GM12878 (cell line): ENCODE measurements around the gene NTN1. TPM values are rescaled to one million over a fixed set of nuclear protein-coding genes. Genes with fewer than 3 reads are reported as not detected.

ENCODE experiments used
- ATAC-seq: fragments of 200-7000 bp; cut with Tn5 transposase; 3 replicates; pipeline ENCODE4 v1.9.1; 2020; ENCODE audit warnings: mild to moderate bottlenecking, moderate library complexity
- BruUV-seq: library from RNA; stranded (reverse); fragments of 400-500 nt; replicated peaks from 2 replicates; lab custom pipeline; 2021; lab: Mats Ljungman, UMichigan
- CTCF ChIA-PET: fragments of 300-600 bp; sonication (Branson Sonifier 250); formaldehyde crosslinking; extraction: SDS; loops from one replicate; lab custom pipeline; 2021; ENCODE audit warnings: inconsistent platforms; lab: Yijun Ruan, JAX
- POLR2A ChIA-PET: fragments of 350-600 bp; formaldehyde crosslinking; extraction: SDS; loops from one replicate; lab custom pipeline; 2021; ENCODE audit warnings: inconsistent platforms; lab: Charles Lee
- RAD21 ChIA-PET: fragments of 300-600 bp; sonication (Branson Sonifier 250); formaldehyde crosslinking; loops from one replicate; lab custom pipeline; 2023; ENCODE audit warnings: antibody characterized with exemption; ENCODE audit not compliant: unreplicated experiment; lab: Charles Lee
- SMC1A ChIA-PET: fragments of 300-600 bp; sonication (Branson Sonifier 250); formaldehyde crosslinking; loops from one replicate; lab custom pipeline; 2023; ENCODE audit not compliant: unreplicated experiment, uncharacterized antibody; lab: Charles Lee
- DNase-seq: peaks from one replicate; pipeline ENCODE4 v3.0.0-alpha.2; 2011; ENCODE audit warnings: low read depth, low spot score
- FAIRE-seq: peaks from 3 replicates; lab custom pipeline; 2011; peaks lifted over from hg19 to GRCh38; lab: Jason Lieb, UNC
- H2AFZ ChIP-seq: 2 replicates; pipeline ENCODE4 v1.6.0; 2011; ENCODE audit warnings: low read depth, low read length, control low read depth; ENCODE audit not compliant: control insufficient read depth
- H3K27ac ChIP-seq: 2 replicates; pipeline ENCODE4 v1.5.1; 2011; ENCODE audit warnings: control low read depth; ENCODE audit not compliant: control insufficient read depth, insufficient read depth
- H3K27me3 ChIP-seq, 2 experiments: replicated peaks in 1 of 2; 2 replicates each; pipeline versions ENCODE4 v1.6.0 to v1.6.1; 2011; ENCODE audit warnings: low read length in 1 of 2; ENCODE audit not compliant: control insufficient read depth in 2 of 2, insufficient read depth in 2 of 2
- H3K36me3 ChIP-seq, 2 experiments: 2 replicates each; pipeline ENCODE4 v1.5.1; 2011; ENCODE audit warnings: low read length in 1 of 2; ENCODE audit not compliant: control insufficient read depth in 2 of 2, insufficient read depth in 2 of 2
- H3K4me1 ChIP-seq: 2 replicates; pipeline ENCODE4 v1.6.1; 2011; ENCODE audit warnings: mild to moderate bottlenecking, low read length, moderate library complexity, mixed read lengths; ENCODE audit not compliant: control insufficient read depth, insufficient read depth
- H3K4me2 ChIP-seq: 2 replicates; pipeline ENCODE4 v1.6.0; 2011; ENCODE audit warnings: control low read depth; ENCODE audit not compliant: control insufficient read depth, insufficient read depth
- H3K4me3 ChIP-seq: fragments of 200-600 bp; sonication (generic); 2 replicates; pipeline ENCODE4 v1.5.1; 2016
- H3K79me2 ChIP-seq: 2 replicates; pipeline ENCODE4 v1.6.0; 2011; ENCODE audit warnings: low read length; ENCODE audit not compliant: control insufficient read depth, insufficient read depth
- H3K9ac ChIP-seq: 2 replicates; pipeline ENCODE4 v1.8.0; 2011; ENCODE audit warnings: low read length, control low read depth, mixed read lengths; ENCODE audit not compliant: control insufficient read depth, insufficient read depth
- H3K9me3 ChIP-seq: replicated peaks from 3 replicates; pipeline ENCODE4 v1.5.1; 2011; ENCODE audit warnings: mild to moderate bottlenecking, low read length; ENCODE audit not compliant: control insufficient read depth, insufficient read depth
- H4K20me1 ChIP-seq: 2 replicates; pipeline ENCODE4 v1.6.0; 2011; ENCODE audit not compliant: control insufficient read depth, insufficient read depth
- CHD1 ChIP-seq: IDR thresholded peaks from 2 replicates; pipeline ENCODE4 v1.6.1; 2012; ENCODE audit warnings: low read depth, low read length, improper control_type of control experiment
- CREB1 ChIP-seq: IDR thresholded peaks from 2 replicates; pipeline ENCODE4 v1.6.1; 2012; ENCODE audit warnings: low read depth, mild to moderate bottlenecking, inconsistent platforms
- EZH2 ChIP-seq: IDR thresholded peaks from 2 replicates; pipeline ENCODE4 v1.6.1; 2012; ENCODE audit warnings: low read depth, mild to moderate bottlenecking, control low read depth, inconsistent platforms, low read length, borderline replicate concordance; ENCODE audit not compliant: control insufficient read depth
- MTA2 ChIP-seq: fragments of 450-650 bp; IDR thresholded peaks from 2 replicates; pipeline ENCODE4 v1.6.1; 2016; ENCODE audit warnings: low read depth, mild to moderate bottlenecking, moderate library complexity
- NFIC ChIP-seq: IDR thresholded peaks from 2 replicates; pipeline ENCODE4 v1.6.1; 2012; ENCODE audit warnings: low read depth, mild to moderate bottlenecking, inconsistent platforms, low read length, moderate library complexity
- TAF1 ChIP-seq: IDR thresholded peaks from 2 replicates; pipeline ENCODE4 v1.6.1; 2011; ENCODE audit warnings: mild to moderate bottlenecking, low read depth, low read length, borderline replicate concordance
- WGBS: methylation state at CpG from one replicate; pipeline ENCODE4 v1.1.6; 2016; ENCODE audit warnings: low lambda C conversion rate; ENCODE audit not compliant: insufficient replicate concordance, insufficient coverage; ENCODE audit errors: missing lambda C conversion rate; 5-methylcytosine and 5-hydroxymethylcytosine counted together
- in situ Hi-C: fragments of 300-500 bp; cut with MboI; formaldehyde crosslinking; loops from 9 replicates; pipeline ENCODE4 v1.14.3; 2018; ENCODE audit warnings: mixed read lengths
- intact Hi-C: fragments of 100-400 bp; cut with micrococcal nuclease; formaldehyde crosslinking; loops from one replicate; pipeline ENCODE4 v1.14.2; 2022; ENCODE audit not compliant: unreplicated experiment
- polyA plus RNA-seq, 11 experiments: library from polyadenylated mRNA; depleted of rRNA in 4 of 11; unstranded in 6 of 11; stranded (reverse) in 5 of 11; fragments of >200 nt; fragmentation: Nextera tagmentation in 4 of 11; fragmentation: Illumina TruSeq in 1 of 11; extraction: Ambion mirVana in 4 of 11; extraction: Trizol in 1 of 11; gene quantifications; 1 replicate in 1 of 11; 2 replicates in 10 of 11; pipeline versions ENCODE4 v1.2.1 to v1.2.3, GENCODE V29; 2011 to 2016; ENCODE audit warnings: inconsistent platforms in 2 of 11, missing spikeins in 2 of 11, low read depth in 1 of 11
- total RNA-seq, 4 experiments: library from RNA; depleted of rRNA in 3 of 4; stranded (reverse); fragments of >200 nt in 3 of 4; fragmentation: Illumina TruSeq in 1 of 4; extraction: Trizol in 1 of 4; gene quantifications; 2 replicates each; pipeline versions ENCODE4 v1.2.1 to v1.2.3, GENCODE V29; 2013 to 2021
- TF ChIP-seq, protein P1 (sequence below): fragments of 450-650 bp; formaldehyde crosslinking; IDR thresholded peaks from 2 replicates; pipeline ENCODE4 v1.5.0; 2022; ENCODE audit warnings: mild to moderate bottlenecking, missing genetic modification characterization

NTN1 gene
- total and polyA plus RNA-seq, 10 of the 15 experiments (the other 5 are each of a cell fraction or from before 2014, with no cell fraction given), result 0.02 to 0.89 (median 0.35) TPM

DNA sequence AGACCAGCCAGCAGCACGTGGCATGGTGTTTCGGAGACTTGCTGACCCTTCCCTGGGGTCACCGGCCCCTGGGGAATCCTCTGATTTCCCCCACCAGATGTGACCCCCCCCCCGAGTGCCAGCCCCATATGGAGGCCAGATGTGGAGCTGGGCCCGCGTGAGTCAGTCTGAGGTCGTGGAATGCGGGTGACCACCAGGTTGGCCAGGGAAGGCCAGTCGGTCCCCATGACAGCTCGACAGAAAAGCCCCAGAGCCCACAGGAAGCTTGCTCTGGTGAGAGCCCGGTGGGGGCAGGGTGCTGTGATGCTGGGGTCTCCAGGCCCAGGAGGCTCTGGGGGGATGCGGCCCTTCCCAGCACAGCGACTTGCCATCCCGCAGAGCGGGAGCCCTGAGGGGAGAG, 209.0 kb downstream of the NTN1 start:
- Histone ChIP-seq H2AFZ (no peak overlapping the region), H3K79me2 (no peaks in the 10 kb centered on the region), H3K4me1 (peaks cover 4% of the 10 kb centered on the region; the same call in 1 of the 2 replicates), H3K9me3 (no peaks in the 10 kb centered on the region; the same call in 2 of the 3 replicates), H4K20me1 (0 out of 2 replicates have a peak, but pooled peaks cover 2% of the 10 kb centered on the region), H3K27me3 (peaks cover 0 to 6% of the 10 kb centered on the region in 2 experiments; a peak in 1 of 4 replicates), H3K4me3 (no peak overlapping the region), H3K36me3 (no peaks in the 10 kb centered on the region), H3K4me2 (no peak overlapping the region), H3K9ac (no peak overlapping the region), H3K27ac (no peak overlapping the region)
- in situ Hi-C loops, result no loop called here
- ChIA-PET CTCF (no interaction called here), POLR2A (no interaction called here), SMC1A (no interaction called here), RAD21 (interaction anchor here (0.7 to 1.6 kb wide), 2 partner anchors 12 to 40 kb away, joined by 3 to 5 read pairs; no protein-coding TSS in a partner anchor)
- DNase-seq (no peak), FAIRE-seq (no peak), ATAC-seq (no peak)
- no TSS peak for BruUV-seq
- TF ChIP-seq CHD1 (no peak), EZH2 (no peak)
- intact Hi-C loops, result no loop called here
- WGBS, result 27% methylated on average over 8 of the region's 15 CpGs

DNA sequence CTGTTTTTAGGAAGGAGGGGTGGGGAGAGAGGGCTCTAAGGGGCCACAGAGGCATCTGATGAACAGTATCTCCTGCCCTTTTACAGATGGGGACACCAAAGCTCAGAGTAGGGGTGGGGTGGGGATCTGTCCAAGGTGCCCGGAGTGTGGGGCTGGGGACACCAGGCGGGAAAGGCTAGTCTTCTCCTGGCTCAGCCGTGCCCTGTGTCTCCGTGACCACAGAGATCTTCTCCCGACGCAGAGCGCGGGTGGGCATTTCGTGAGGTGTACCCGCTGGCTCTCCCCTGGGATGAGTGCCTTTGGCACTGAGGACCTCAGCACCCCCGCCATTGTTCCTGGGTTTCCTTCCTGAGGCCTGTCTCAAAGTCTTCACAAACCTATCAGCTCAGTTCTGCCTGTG, 209.6 kb downstream of the NTN1 start:
- ATAC-seq (no peak), FAIRE-seq (no peak), DNase-seq (no peak)
- 64% methylated on average over 11 of the region's 11 CpGs for WGBS
- H4K20me1 ChIP-seq, result 0 out of 2 replicates have a peak, but pooled peaks cover 2% of the 10 kb centered on the region
- H2AFZ ChIP-seq, result no peak overlapping the region
- no peaks in the 10 kb centered on the region; the same call in 2 of the 3 replicates for H3K9me3 ChIP-seq
- no peak overlapping the region for H3K27ac ChIP-seq
- BruUV-seq, result no TSS peak
- H3K27me3 ChIP-seq, result peaks cover 0 to 6% of the 10 kb centered on the region in 2 experiments; a peak in 1 of 4 replicates
- H3K4me1 ChIP-seq, result peaks cover 4% of the 10 kb centered on the region; the same call in 1 of the 2 replicates
- TF ChIP-seq TAF1 (no peak), MTA2 (no peak), CREB1 (no peak), NFIC (no peak)
- TF ChIP-seq, protein P1, sequence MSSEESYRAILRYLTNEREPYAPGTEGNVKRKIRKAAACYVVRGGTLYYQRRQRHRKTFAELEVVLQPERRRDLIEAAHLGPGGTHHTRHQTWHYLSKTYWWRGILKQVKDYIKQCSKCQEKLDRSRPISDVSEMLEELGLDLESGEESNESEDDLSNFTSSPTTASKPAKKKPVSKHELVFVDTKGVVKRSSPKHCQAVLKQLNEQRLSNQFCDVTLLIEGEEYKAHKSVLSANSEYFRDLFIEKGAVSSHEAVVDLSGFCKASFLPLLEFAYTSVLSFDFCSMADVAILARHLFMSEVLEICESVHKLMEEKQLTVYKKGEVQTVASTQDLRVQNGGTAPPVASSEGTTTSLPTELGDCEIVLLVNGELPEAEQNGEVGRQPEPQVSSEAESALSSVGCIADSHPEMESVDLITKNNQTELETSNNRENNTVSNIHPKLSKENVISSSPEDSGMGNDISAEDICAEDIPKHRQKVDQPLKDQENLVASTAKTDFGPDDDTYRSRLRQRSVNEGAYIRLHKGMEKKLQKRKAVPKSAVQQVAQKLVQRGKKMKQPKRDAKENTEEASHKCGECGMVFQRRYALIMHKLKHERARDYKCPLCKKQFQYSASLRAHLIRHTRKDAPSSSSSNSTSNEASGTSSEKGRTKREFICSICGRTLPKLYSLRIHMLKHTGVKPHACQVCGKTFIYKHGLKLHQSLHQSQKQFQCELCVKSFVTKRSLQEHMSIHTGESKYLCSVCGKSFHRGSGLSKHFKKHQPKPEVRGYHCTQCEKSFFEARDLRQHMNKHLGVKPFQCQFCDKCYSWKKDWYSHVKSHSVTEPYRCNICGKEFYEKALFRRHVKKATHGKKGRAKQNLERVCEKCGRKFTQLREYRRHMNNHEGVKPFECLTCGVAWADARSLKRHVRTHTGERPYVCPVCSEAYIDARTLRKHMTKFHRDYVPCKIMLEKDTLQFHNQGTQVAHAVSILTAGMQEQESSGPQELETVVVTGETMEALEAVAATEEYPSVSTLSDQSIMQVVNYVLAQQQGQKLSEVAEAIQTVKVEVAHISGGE (CRISPR knock-in tag), result no peak
- SMC1A ChIA-PET, result no interaction called here
- POLR2A ChIA-PET, result no interaction called here
- H3K4me3 ChIP-seq, result no peak overlapping the region
- CTCF ChIA-PET, result no interaction called here
- in situ Hi-C loops, result no loop called here
- no peaks in the 10 kb centered on the region for H3K36me3 ChIP-seq
- no peak overlapping the region for H3K9ac ChIP-seq
- H3K79me2 ChIP-seq, result no peaks in the 10 kb centered on the region
- RAD21 ChIA-PET, result interaction anchor here (0.7 to 1.6 kb wide), 2 partner anchors 12 to 41 kb away, joined by 3 to 5 read pairs; no protein-coding TSS in a partner anchor
- intact Hi-C loops, result no loop called here
- no peak overlapping the region for H3K4me2 ChIP-seq
